Measurements from ENCODE around the gene DCAKD.
A peak's percentile ranks its signal among the peaks of the same experiment; 100 is the strongest.

The DCAKD gene

DNA sequence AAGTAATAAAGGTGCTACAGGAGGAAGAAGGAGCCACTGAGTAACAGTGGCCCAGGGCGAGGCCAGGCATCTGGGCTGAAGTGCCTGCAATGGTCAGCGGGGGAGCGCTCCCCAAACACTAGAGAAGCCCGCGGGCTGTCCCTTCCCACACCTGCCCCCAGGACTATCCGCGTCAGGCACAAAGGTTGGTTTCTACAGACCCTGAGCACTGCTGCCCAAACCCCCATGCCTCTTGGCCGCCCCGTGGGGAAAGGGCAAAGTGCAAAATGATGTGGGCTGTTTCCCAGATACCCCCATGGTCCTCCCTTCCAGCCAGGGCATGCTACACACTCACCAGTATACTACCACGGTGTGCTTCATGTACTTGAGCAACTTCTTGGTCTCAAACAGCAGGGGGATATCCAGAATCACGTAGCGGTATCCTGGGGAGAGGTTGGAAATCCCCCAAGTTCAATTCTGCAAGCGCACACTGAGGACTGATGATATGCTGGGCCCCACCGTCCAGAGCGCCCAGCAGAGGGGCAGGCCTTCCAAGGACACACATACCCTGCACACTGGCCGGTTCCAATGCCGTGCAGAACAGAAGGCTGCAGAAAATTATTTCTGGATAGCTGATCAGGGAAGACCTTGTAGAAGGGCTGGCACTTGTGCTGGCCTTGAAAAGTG, 21.5 kb downstream of the DCAKD start:
- no peak for DNase-seq

GRCh38 chr17:45029096-45029495, 22.3 kb downstream of the DCAKD start:
- no peak for DNase-seq

- no peak for DNase-seq
Measured at GRCh38 chr17:45022655-45023339, 28.6 kb downstream of the DCAKD start.

DNA sequence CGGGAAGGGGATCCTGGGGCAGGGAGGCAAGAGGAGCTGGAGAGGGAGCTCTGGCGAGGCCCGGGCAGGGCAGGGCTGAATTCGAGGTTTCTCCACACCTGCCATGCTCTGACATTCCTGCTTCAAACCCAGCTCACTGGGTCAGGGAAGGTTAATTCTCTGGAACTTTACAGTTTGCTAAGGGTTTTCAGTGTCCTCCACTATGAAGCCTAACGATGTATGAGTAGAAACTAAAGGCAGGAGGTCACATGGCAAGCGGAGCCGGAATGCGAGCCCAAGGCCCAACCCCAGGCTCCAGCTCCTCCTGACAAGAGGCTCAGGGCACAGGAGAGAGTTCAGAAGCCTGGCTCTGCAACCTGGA, 29.2 kb downstream of the DCAKD start:
- no peak for DNase-seq

- peak; percentile 55 for DNase-seq
Measured at GRCh38 chr17:45021607-45022287, 29.7 kb downstream of the DCAKD start.

DNA sequence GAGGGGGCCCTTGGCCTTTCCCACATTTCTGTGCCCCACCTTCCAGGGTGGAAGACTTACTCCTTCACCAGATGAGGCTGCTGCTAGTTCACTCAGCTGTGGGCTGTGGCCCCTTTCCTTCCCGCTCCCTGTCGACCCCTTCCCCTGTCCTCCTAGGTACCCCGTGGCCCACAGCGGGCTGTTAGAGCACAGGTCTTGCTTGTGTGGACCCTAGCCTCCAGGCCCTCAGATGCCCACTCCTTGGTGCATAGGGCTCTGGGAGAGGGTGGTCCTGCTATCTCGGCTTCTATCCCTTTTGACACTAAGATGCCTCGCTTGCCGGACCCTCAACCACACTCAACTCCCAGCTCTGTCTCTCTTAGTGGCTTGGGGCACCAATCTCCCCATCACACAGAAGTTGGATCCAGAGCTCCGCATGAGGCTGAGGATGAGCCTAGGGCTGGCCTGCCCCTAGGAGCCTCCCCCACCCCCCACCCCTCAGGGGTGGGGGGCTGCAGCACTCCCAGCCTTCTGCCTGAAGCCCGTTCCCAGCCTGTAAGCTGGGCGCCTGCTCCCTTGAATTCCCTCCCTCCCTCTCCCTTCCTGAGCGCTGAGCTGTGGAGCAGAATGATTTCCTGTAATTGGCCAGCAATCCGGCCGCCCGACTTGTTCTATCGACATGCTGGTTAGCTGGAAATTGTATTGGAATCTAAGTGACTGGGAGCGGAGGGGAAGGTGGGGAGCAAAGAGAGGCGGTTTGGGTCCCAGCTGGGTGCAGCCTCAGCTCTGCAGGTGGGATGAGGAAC, 30.9 kb downstream of the DCAKD start:
- DNase-seq: no peak

DNA sequence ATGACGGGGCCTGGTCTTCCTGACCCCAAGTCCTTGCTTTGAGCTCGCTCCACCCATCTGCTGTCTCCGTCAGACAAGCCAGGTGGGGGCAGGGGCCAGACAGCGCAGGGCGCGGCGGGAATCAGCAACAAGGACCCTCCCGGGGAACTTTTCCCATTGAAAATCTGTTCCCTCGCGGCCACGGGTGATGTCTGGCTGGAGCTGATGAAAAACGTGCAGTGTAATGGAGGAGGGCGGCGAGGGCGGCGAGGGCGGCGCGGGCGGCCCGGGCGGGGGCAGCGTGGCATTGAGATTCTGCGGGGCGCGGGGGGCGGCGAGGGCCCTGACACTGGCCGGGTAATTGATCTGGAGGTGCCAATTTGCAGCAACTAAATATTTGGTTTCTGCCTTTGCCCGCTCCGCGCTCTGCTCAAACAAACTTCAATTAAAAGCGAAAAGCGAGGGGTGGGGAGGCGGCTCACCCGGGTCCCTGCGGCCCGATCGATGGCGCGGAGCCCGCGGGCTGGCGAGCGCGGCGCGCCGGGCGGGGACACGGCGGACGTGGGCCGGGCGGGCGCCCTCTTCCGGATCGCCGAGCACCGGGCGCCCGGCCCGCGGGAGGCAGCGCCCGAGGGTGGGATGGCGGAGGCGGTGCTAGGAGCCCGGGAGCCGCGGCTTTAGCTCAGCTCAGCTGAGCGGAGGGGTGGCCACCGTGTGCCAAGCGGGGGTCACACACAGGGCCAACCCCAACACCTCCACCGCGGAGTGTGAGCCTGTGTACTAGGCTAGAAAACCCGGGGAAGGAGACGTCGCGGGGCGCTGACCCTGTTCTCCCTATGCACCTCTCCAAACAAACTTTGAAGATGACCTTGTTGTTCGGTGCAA, 32.4 kb downstream of the DCAKD start:
- peak; percentile 67 for DNase-seq

- no peak for DNase-seq
Measured at GRCh38 chr17:45018514-45018847, 33.0 kb downstream of the DCAKD start.

- DNase-seq: peak; percentile 29
Measured at GRCh38 chr17:45016823-45017222, 34.6 kb downstream of the DCAKD start.

- DNase-seq: no peak
Measured at GRCh38 chr17:45016237-45016636, 35.2 kb downstream of the DCAKD start.

GRCh38 chr17:45013021-45013997, 38.1 kb downstream of the DCAKD start:
- DNase-seq: no peak

DNA sequence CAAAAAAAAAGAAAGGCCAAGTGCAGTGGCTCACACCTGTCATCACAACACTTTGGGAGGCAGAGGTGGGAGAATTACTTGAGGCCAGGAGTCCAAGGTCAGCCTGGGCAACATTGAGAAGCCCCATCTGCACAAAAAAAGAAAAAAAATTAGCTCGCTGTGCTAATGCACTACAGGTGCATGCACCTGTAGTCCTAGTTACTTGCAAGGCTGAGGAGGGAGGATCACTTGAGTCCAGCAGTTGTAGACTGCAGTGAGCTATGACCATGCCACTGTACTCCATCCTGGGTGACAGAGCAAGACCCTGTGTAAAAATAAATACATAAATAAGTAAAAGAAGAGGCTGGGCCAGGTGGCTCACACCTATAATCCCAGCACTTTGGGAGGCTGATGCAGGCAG, 39.7 kb downstream of the DCAKD start:
- DNase-seq: no peak

DNA sequence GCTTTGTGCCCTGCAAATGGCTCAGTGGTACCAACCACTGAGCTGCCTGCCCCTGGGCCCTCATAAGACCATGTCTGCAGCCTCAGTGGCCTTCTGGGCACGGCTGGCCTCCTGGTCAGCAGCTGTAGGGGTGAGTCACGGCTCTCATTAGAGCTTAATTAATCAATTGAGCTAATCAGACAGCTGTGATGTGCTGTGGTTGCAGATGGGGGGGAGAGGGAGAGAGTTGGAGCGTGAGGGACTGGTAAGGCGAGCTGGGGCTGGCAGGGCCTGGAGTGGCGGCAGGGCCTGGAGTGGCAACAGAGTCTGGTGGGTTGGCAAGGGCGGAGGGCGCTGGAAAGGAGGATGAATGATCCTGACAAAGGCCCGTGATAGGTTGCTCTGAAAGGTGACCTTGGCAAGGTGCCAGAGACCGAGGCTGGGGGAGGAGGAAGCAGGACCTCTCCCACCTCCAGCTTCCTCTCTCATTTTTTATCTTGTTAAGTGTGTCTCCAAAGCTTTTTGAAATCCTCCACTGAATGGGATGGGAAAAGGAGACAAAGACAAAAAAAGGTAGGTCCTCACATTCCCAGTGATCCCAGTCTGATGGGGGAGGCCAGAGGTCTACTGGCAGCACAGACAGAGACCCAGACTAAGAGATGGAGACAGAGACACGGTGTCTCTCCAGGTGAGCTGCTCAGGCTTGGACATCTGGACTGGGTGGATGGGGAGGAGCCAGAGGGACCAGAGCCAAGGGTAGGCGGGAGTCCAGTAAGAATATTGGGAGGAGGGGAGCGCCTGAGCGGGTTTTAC, 41.6 kb downstream of the DCAKD start:
- no peak for DNase-seq

GRCh38 chr17:45008216-45008615, 43.2 kb downstream of the DCAKD start:
- DNase-seq: no peak

DNA sequence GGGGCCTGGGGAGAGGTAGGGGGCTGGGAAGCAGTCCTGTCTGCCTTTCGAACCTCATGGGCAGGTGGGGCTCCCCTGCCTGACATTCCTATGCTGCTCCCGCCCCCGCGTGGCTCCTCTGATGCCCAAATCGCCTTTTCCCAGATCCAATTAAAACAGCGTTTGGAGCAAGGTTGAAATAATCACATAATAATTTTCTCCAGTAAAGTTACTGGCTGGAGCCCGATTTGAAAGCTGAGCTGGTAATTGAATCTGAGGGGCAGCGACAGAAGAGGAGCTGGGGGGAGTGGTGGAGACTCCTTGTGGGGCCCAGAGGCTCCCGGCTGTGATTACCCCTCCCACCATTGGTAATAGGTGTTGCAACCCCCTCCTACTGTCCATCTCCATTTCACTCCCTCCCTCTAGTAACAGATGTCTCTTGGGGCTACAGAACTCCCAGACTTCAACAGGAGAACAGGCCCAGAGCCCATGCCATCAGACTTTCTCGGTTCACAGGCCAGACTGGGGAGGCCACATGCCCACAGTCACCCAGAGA, 44.4 kb downstream of the DCAKD start:
- no peak for DNase-seq

- DNase-seq: no peak
Measured at GRCh38 chr17:45005700-45006099, 45.7 kb downstream of the DCAKD start.

DNA sequence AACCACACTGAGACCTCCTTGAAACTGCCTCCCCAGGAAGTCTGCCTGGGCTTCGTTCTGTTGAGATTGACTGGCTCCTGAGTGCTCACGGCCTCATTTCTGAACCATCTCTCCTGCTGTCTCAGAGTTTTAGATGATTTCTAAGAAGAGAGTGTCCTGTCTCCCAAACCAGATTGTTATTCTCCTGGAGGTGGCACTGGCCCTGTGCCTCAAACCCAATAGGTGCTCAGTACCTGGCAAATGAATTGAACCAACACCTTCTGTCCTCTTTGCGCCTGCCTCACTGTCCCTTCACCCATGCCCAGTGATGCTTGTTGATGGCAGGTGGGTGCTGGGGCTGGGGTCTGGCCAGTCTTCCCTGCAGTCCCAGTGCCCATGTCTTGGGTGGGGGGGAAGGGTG, 47.0 kb downstream of the DCAKD start:
- DNase-seq: no peak

DNA sequence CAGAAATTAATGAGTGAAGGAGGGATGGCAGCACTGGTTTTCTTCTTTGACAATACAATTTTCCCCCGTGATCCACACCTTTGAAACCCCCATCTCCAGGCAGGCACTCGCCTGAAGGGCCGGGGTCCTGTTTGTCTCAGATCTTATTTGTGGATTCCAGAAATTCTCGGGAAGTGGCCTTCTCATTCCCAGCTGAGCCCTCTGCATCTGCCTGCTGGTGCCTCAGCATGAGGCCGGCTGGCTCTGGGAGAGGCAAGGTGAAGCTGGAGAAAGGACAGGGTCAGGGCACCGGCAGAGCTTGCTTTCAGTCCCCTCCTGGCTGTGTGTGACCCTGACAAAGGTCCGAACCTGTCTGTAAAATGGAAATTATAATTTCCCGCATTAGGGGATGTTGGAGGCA, 47.6 kb downstream of the DCAKD start:
- no peak for DNase-seq

- no peak for DNase-seq
Measured at GRCh38 chr17:45001310-45001709, 50.1 kb downstream of the DCAKD start.

DNA sequence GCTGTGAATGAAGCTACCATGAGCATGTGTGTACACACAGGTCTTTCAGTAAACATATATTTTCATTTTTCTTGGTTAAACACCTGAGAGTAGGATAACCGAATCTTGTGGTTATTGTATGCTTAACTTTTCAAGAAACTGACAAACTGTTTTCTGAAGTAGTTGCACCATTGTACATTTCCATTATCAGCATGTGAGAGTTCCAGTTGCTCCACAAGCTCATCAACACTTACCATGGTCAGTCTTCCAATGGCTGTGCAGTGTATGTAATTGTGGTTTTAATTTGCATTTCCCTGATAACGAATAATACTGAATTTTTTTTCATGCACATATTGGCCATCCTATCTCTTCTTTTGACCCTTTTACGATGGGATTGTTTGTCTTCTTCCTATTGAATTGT, 52.0 kb downstream of the DCAKD start:
- DNase-seq: no peak
